GM10248 (cell line): Measurements from ENCODE around the gene TMEM176B.

Experiments
- CTCF ChIA-PET: fragments of 300-600 bp; sonication (Branson Sonifier 250); formaldehyde crosslinking; extraction: SDS; loops from one replicate; lab custom pipeline; 2021; ENCODE audit warnings: antibody characterized with exemption; lab: Yijun Ruan, JAX
- POLR2A ChIA-PET: fragments of 350-650 bp; sonication (Branson Sonifier 250); formaldehyde crosslinking; extraction: SDS; loops from one replicate; lab custom pipeline; 2020; ENCODE audit warnings: antibody characterized with exemption; lab: Yijun Ruan, JAX
- DNase-seq: peaks from one replicate; pipeline ENCODE4 v3.0.0; 2012; ENCODE audit errors: extremely low spot score
- CTCF ChIP-seq: IDR thresholded peaks from 2 replicates; pipeline ENCODE4 v1.5.1; 2012; ENCODE audit warnings: mild to moderate bottlenecking, low read depth; ENCODE audit errors: extremely low read depth, missing control alignments, control extremely low read depth

The TMEM176B gene

DNA sequence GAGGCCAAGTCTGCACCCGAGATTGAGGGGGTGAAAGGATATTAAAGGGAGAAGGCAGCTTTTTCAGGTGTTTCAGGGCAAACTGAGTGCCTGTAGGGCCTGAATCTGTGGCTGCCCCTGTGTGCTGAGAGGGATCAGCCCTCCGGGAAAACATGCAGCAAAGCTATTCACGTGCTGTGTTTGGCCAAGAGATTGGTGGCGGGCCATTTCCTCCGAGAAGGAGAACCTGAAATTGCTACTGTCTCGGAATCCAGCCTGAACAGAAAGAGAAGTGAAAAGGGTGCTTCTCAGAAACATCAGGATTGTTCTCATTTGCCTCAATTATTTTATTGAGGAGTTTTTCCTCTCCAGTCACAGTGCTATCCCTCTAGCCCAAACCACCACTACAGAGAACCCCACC is 46.9 kb downstream of the TMEM176B start:
- no peak for TF ChIP-seq CTCF
- POLR2A ChIA-PET: no interaction called here

DNA sequence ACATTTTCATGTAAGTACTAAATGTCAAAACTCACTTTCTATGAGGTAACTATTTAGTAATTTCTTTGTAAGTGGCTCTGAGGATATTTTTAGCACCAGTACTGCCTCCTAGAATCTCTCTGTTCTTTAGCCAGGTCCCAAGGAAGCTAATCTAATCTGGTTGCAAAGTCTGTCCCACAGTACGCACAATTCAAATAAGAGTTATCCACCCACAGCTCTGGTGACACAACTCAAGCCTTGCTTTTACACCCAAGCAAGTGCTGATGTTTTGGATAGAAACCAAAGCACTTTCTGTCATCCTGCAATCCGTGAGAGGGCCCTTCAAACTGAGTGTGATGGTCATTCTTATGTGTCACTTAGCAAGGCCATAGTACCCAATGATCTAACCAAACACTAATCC is 48.5 kb downstream of the TMEM176B start:
- no peak for TF ChIP-seq CTCF
- ChIA-PET CTCF (interaction anchor here (1.6 kb wide), 1 partner anchor 303 kb away, joined by 5 read pairs; no protein-coding TSS in a partner anchor), POLR2A (no interaction called here)
- no peak for DNase-seq

More for the DNA sequence above, 46.9 kb downstream of the TMEM176B start:
- no peak for DNase-seq
- CTCF ChIA-PET: interaction anchor here (4.8 kb wide), 1 partner anchor 304 kb away, joined by 31 read pairs; no protein-coding TSS in a partner anchor

DNA sequence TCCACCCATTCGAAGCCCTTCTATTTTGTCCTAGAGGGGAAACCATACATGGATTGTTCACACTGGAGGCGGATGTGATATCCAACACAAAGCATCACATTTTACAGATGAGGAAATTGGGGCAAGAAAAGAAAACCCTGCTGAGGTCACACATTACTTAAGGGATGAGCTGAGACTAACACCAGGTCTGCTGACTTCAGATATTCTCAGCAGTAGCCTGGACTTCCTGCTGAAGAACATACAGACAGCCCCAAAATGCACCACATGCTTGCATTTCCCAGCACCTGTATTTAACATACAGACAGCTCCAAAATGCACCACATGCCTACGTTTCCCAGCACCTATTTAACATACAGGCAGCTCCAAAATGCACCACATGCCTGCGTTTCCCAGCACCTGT is 51.8 kb downstream of the TMEM176B start:
- POLR2A ChIA-PET: no interaction called here
- no peak for DNase-seq
- no peak for TF ChIP-seq CTCF
- CTCF ChIA-PET: interaction anchor here (1.4 to 2.8 kb wide), 3 partner anchors 10 to 355 kb away, joined by 3 to 14 read pairs (median 3); partner anchors contain the start of gene GIMAP5

GRCh38 chr7:150746921-150747320 is 53.2 kb downstream of the TMEM176B start:
- no peak for TF ChIP-seq CTCF
- POLR2A ChIA-PET: no interaction called here
- no peak for DNase-seq
- CTCF ChIA-PET: interaction anchor here (1.4 to 2.8 kb wide), 2 partner anchors 8 to 10 kb away, joined by 5 to 14 read pairs; partner anchors contain the start of gene GIMAP5

DNA sequence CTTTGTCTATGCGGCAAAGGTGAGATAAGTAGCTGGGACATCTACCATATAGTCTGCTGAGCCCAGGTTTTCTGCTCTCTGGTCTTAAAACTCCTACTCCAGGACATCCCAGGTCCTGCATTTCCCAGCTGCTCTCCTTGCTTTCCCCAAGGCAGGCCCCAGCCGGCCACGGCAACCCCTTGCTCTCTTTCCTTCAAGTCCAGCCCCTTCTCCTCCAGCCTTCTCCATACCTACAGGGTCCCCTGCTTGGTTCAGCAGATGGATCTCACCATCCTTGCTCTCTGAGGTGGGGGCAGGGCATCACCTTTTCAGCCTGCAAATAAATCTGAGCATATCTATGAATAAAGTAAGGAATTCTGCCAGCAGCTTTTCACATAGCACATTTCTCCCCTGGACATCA is 54.3 kb downstream of the TMEM176B start:
- no peak for TF ChIP-seq CTCF
- ChIA-PET POLR2A (no interaction called here), CTCF (interaction anchor here (1.1 to 1.9 kb wide), 3 partner anchors 8 to 11 kb away, joined by 3 to 5 read pairs (median 4); no protein-coding TSS in a partner anchor)
- DNase-seq: no peak

- TF ChIP-seq CTCF: no peak
- POLR2A ChIA-PET: no interaction called here
- DNase-seq: no peak
- CTCF ChIA-PET: interaction anchor here (0.7 to 1.9 kb wide), 3 partner anchors 9 to 241 kb away, joined by 3 to 4 read pairs (median 3); no protein-coding TSS in a partner anchor
Measured at GRCh38 chr7:150745086-150745485, 55.1 kb downstream of the TMEM176B start.
